HepG2 (cell line): ENCODE results near the gene IL3. TPM values are rescaled to one million over a fixed set of nuclear protein-coding genes. Genes with fewer than 3 reads are reported as not detected.
A peak's percentile ranks its signal among the peaks of the same experiment; 100 is the strongest.

Experiments
- CC2D1A ChIP-seq: sonication (generic); formaldehyde crosslinking; IDR thresholded peaks from 2 replicates; pipeline ENCODE4 v1.8.1; 2023; ENCODE audit warnings: mild to moderate bottlenecking, missing genetic modification reagents
- HNRNPL ChIP-seq: fragments of 200-400 bp; formaldehyde crosslinking; IDR thresholded peaks from 2 replicates; pipeline ENCODE4 v1.6.1; 2017; ENCODE audit warnings: mild to moderate bottlenecking, low read depth, low read length
- KDM5A ChIP-seq: fragments of 200-600 bp; sonication (generic); IDR thresholded peaks from 2 replicates; pipeline ENCODE4 v1.7.0; 2018; ENCODE audit warnings: antibody characterized with exemption, mild to moderate bottlenecking, low read length, borderline replicate concordance
- KDM6A ChIP-seq: IDR thresholded peaks from 2 replicates; pipeline ENCODE4 v1.6.1; 2016; ENCODE audit warnings: low read depth
- MEF2D ChIP-seq: sonication (generic); formaldehyde crosslinking; IDR thresholded peaks from 2 replicates; pipeline ENCODE4 v1.5.1; 2020; ENCODE audit warnings: mild to moderate bottlenecking, missing genetic modification reagents
- MLXIP ChIP-seq: sonication (generic); formaldehyde crosslinking; IDR thresholded peaks from 2 replicates; pipeline ENCODE4 v1.9.0; 2021; ENCODE audit warnings: missing genetic modification reagents, borderline replicate concordance
- NBN ChIP-seq: fragments of 450-650 bp; conservative IDR thresholded peaks from 2 replicates; pipeline ENCODE4 v1.6.1; 2017
- PATZ1 ChIP-seq: sonication (generic); formaldehyde crosslinking; IDR thresholded peaks from 2 replicates; pipeline ENCODE4 v1.4.0; 2020; ENCODE audit warnings: missing genetic modification reagents
- PCBP1 ChIP-seq: fragments of 200-400 bp; formaldehyde crosslinking; IDR thresholded peaks from 2 replicates; pipeline ENCODE4 v1.6.1; 2017; ENCODE audit warnings: mild to moderate bottlenecking, low read depth, low read length, borderline replicate concordance
- PRDM10 ChIP-seq: sonication (generic); formaldehyde crosslinking; IDR thresholded peaks from 2 replicates; pipeline ENCODE4 v1.4.0; 2020; ENCODE audit warnings: low read depth, missing genetic modification reagents
- SAP130 ChIP-seq: IDR thresholded peaks from 2 replicates; pipeline ENCODE4 v1.6.1; 2016; ENCODE audit warnings: low read depth
- SMAD1 ChIP-seq: sonication (generic); formaldehyde crosslinking; IDR thresholded peaks from 2 replicates; pipeline ENCODE4 v1.4.0; 2020; ENCODE audit warnings: missing genetic modification reagents, low read depth, mild to moderate bottlenecking, borderline replicate concordance
- ZNF121 ChIP-seq: sonication (generic); formaldehyde crosslinking; IDR thresholded peaks from 2 replicates; pipeline ENCODE4 v1.5.0; 2020; ENCODE audit warnings: mild to moderate bottlenecking, missing genetic modification reagents
- ZNF674 ChIP-seq: sonication (generic); formaldehyde crosslinking; IDR thresholded peaks from 2 replicates; pipeline ENCODE4 v1.5.0; 2020; ENCODE audit warnings: low read depth, mild to moderate bottlenecking, missing genetic modification reagents
- ZNF687 ChIP-seq: sonication (generic); formaldehyde crosslinking; IDR thresholded peaks from 2 replicates; pipeline ENCODE4 v1.5.1; 2020; ENCODE audit warnings: mild to moderate bottlenecking, missing genetic modification reagents, moderate library complexity
- ZNF768 ChIP-seq: sonication (generic); formaldehyde crosslinking; IDR thresholded peaks from 2 replicates; pipeline ENCODE4 v1.4.0; 2020; ENCODE audit warnings: missing genetic modification reagents
- ZNF850 ChIP-seq: sonication (generic); formaldehyde crosslinking; conservative IDR thresholded peaks from 2 replicates; pipeline ENCODE4 v1.9.0; 2021; ENCODE audit warnings: mild to moderate bottlenecking, missing genetic modification reagents
- polyA plus RNA-seq, 8 experiments: library from polyadenylated mRNA; depleted of rRNA in 3 of 8; stranded (reverse) in 7 of 8; unstranded in 1 of 8; fragments of >200 nt; fragmentation: Illumina TruSeq in 4 of 8; extraction: Trizol in 4 of 8; gene quantifications; 2 replicates each; pipeline versions ENCODE4 v1.2.1 to v1.2.3, GENCODE V29; 2011 to 2016; ENCODE audit warnings: low read depth in 4 of 8, missing spikeins in 1 of 8, mixed read lengths in 1 of 8; ENCODE audit not compliant: insufficient read depth in 1 of 8
- total RNA-seq, 5 experiments: library from RNA; depleted of rRNA; stranded (reverse); fragments of >200 nt; fragmentation: Illumina TruSeq; extraction: Trizol; gene quantifications; 2 replicates each; pipeline ENCODE4 v1.2.3, GENCODE V29; 2016; ENCODE audit warnings: low read depth in 1 of 5

Gene IL3
- total and polyA plus RNA-seq, 2 of the 13 experiments (the other 11 are each of a cell fraction or from before 2014, with no cell fraction given): not detected

GRCh38 chr5:132094393-132095076, 34.1 kb downstream of the IL3 start (continued):
- TF ChIP-seq PRDM10 (CRISPR knock-in tag): 0 out of 2 replicates have a peak, but pooled peaks have one; percentile 64
- TF ChIP-seq SAP130 (CRISPR knock-in tag): peak; percentile 53
- no peak for TF ChIP-seq KDM6A (CRISPR knock-in tag)
- TF ChIP-seq HNRNPL: no peak
- no peak for TF ChIP-seq PATZ1 (CRISPR knock-in tag)
- no peak for TF ChIP-seq NBN
- TF ChIP-seq ZNF850 (CRISPR knock-in tag): no peak
- TF ChIP-seq ZNF768: no peak
- no peak for TF ChIP-seq PCBP1
- TF ChIP-seq MLXIP: no peak
- TF ChIP-seq KDM5A: no peak
- no peak for TF ChIP-seq MEF2D
- TF ChIP-seq ZNF674 (CRISPR knock-in tag): no peak
- no peak for TF ChIP-seq CC2D1A (CRISPR knock-in tag)
- TF ChIP-seq ZNF121 (CRISPR knock-in tag): no peak
- TF ChIP-seq ZNF687 (CRISPR knock-in tag): peak; percentile 30; the same call in 1 of the 2 replicates
- no peak for TF ChIP-seq SMAD1 (CRISPR knock-in tag)
